Naive thymus-derived CD8-positive, alpha-beta T cell (primary cell): ENCODE results near the gene TMEM30A. TPM values are rescaled to one million over a fixed set of nuclear protein-coding genes. Genes with fewer than 3 reads are reported as not detected.
A peak's percentile ranks its signal among the peaks of the same experiment; 100 is the strongest.

ENCODE experiments used
- ATAC-seq, 2 donors: fragments of 150-1000 bp; cut with Tn5 transposase in 1 of 2; sonication (Bioruptor Pico), chemical (Tn5 transposase) in 1 of 2; 1 replicate in 1 of 2; 2 replicates in 1 of 2; pipeline ENCODE4 v1.10.0; 2021; ENCODE audit warnings: mild to moderate bottlenecking in 2 of 2, moderate library complexity in 2 of 2
- POLR2A ChIA-PET: fragments of 350-600 bp; sonication (Branson Sonifier 250); formaldehyde crosslinking; loops from one replicate; lab custom pipeline; 2021; ENCODE audit warnings: antibody characterized with exemption; lab: Charles Lee
- DNase-seq, 10 donors: peaks; one replicate each; pipeline versions ENCODE4 v3.0.0 to v3.0.0-alpha.2; 2020 to 2022
- H3K27ac Mint-ChIP-seq, 10 donors: one replicate each; pipeline ENCODE4 v1.8.0; 2020 to 2022; ENCODE audit warnings: mild to moderate bottlenecking in 10 of 10, mixed read lengths in 10 of 10, moderate library complexity in 4 of 10, inconsistent platforms in 1 of 10
- H3K27me3 Mint-ChIP-seq, 5 donors: one replicate each; pipeline ENCODE4 v1.8.0; 2021 to 2022; ENCODE audit warnings: mixed read lengths in 5 of 5
- H3K36me3 Mint-ChIP-seq, 3 donors: one replicate each; pipeline ENCODE4 v1.8.0; 2020 to 2022; ENCODE audit warnings: mixed read lengths in 3 of 3, mild to moderate bottlenecking in 2 of 3, inconsistent platforms in 1 of 3
- H3K4me1 Mint-ChIP-seq, 4 donors: one replicate each; pipeline ENCODE4 v1.8.0; 2021 to 2022; ENCODE audit warnings: mixed read lengths in 4 of 4
- H3K4me3 Mint-ChIP-seq, 10 donors: one replicate each; pipeline ENCODE4 v1.8.0; 2020 to 2022; ENCODE audit warnings: mild to moderate bottlenecking in 10 of 10, mixed read lengths in 10 of 10, moderate library complexity in 6 of 10, inconsistent platforms in 1 of 10
- H3K9me3 Mint-ChIP-seq, 9 donors: one replicate each; pipeline ENCODE4 v1.8.0; 2020 to 2022; ENCODE audit warnings: mixed read lengths in 9 of 9, mild to moderate bottlenecking in 3 of 9, inconsistent platforms in 1 of 9, moderate library complexity in 1 of 9
- polyA plus RNA-seq, 3 donors: library from polyadenylated mRNA; unstranded; fragments of 300-500 nt; fragmentation: Illumina TruSeq; gene quantifications; one replicate each; pipeline ENCODE4 v1.2.3, GENCODE V29; 2021
- total RNA-seq, 8 experiments: library from RNA in 2 of 8; stranded (reverse) in 2 of 8; gene quantifications; one replicate each; pipeline ENCODE4 v1.2.3 and lab custom pipeline; 2021 to 2026

Gene TMEM30A
- total and polyA plus RNA-seq, 5 experiments from 2014 or later = 36.8 to 68.3 (median 50.9) TPM

GRCh38 chr6:75288023-75288422 is 3.4 kb upstream of the TMEM30A start:
- POLR2A ChIA-PET = no interaction called here
- peaks cover 0 to 10% (median 0%) of the 10 kb centered on the region in 3 donors for H3K36me3 Mint-ChIP-seq
- H3K27ac Mint-ChIP-seq = no peak overlapping the region
- no peaks in the 10 kb centered on the region for H3K9me3 Mint-ChIP-seq
- ATAC-seq = no peak
- no peaks in the 10 kb centered on the region for H3K27me3 Mint-ChIP-seq
- no peak for DNase-seq
- H3K4me1 Mint-ChIP-seq = peaks cover 7 to 36% (median 10%) of the 10 kb centered on the region in 4 donors
- no peak overlapping the region for H3K4me3 Mint-ChIP-seq

GRCh38 chr6:75287424-75287823 is 2.8 kb upstream of the TMEM30A start:
- Mint-ChIP-seq H3K9me3 (no peaks in the 10 kb centered on the region), H3K4me3 (no peak overlapping the region), H3K4me1 (peaks cover 12 to 40% (median 14%) of the 10 kb centered on the region in 4 donors), H3K27ac (no peak overlapping the region), H3K27me3 (no peaks in the 10 kb centered on the region), H3K36me3 (peaks cover 0 to 10% (median 0%) of the 10 kb centered on the region in 3 donors)
- POLR2A ChIA-PET = no interaction called here
- no peak for DNase-seq
- ATAC-seq = no peak

- Mint-ChIP-seq H3K36me3 (peaks cover 0 to 10% (median 0%) of the 10 kb centered on the region in 3 donors), H3K4me1 (peaks cover 14 to 43% (median 18%) of the 10 kb centered on the region in 4 donors), H3K9me3 (no peaks in the 10 kb centered on the region), H3K27me3 (no peaks in the 10 kb centered on the region), H3K27ac (peak overlapping the region in 8 of 10 donors; percentile 6 to 82 (median 48)), H3K4me3 (peak overlapping the region in 2 of 10 donors; percentile 43 to 70)
- no peak for ATAC-seq
- DNase-seq = no peak
- POLR2A ChIA-PET = no interaction called here
These were observed 2.4 kb upstream of the TMEM30A start for GRCh38 chr6:75286955-75287354.

- ATAC-seq (no peak), DNase-seq (no peak)
- Mint-ChIP-seq H3K9me3 (no peaks in the 10 kb centered on the region), H3K27ac (no peak overlapping the region), H3K36me3 (peaks cover 0 to 6% (median 0%) of the 10 kb centered on the region in 3 donors), H3K27me3 (no peaks in the 10 kb centered on the region), H3K4me1 (peaks cover 13 to 47% (median 26%) of the 10 kb centered on the region in 4 donors), H3K4me3 (no peak overlapping the region)
- POLR2A ChIA-PET = interaction anchor here (0.8 to 3.2 kb wide), 5 partner anchors 14 to 317 kb away, joined by 3 to 30 read pairs (median 5); partner anchors contain the start of genes COX7A2 and SENP6
These were observed 669 bp upstream of the TMEM30A start for GRCh38 chr6:75285283-75285639.

GRCh38 chr6:75283907-75284631 is 523 bp downstream of the TMEM30A start:
- DNase-seq (peak in 8 of 10 donors; percentile 3 to 38 (median 20)), ATAC-seq (peak; percentile 39 to 41)
- H3K27me3 Mint-ChIP-seq = no peaks in the 10 kb centered on the region
- H3K4me3 Mint-ChIP-seq = no peak overlapping the region
- H3K9me3 Mint-ChIP-seq = no peaks in the 10 kb centered on the region
- H3K27ac Mint-ChIP-seq = no peak overlapping the region
- H3K36me3 Mint-ChIP-seq = peaks cover 0 to 3% (median 0%) of the 10 kb centered on the region in 3 donors
- H3K4me1 Mint-ChIP-seq = peaks cover 16 to 51% (median 31%) of the 10 kb centered on the region in 4 donors
- POLR2A ChIA-PET = interaction anchor here (0.6 to 3.2 kb wide), 7 partner anchors 11 to 1533 kb away, joined by 3 to 30 read pairs (median 5); partner anchors contain the start of genes COX7A2 and SENP6

- H3K27ac Mint-ChIP-seq = peak overlapping the region in 7 of 10 donors; percentile 6 to 69 (median 58)
- peaks cover 0 to 2% (median 0%) of the 10 kb centered on the region in 3 donors for H3K36me3 Mint-ChIP-seq
- DNase-seq (no peak), ATAC-seq (no peak)
- H3K4me1 Mint-ChIP-seq = peaks cover 22 to 51% (median 40%) of the 10 kb centered on the region in 4 donors
- H3K4me3 Mint-ChIP-seq = peak overlapping the region in 6 of 10 donors; percentile 0 to 72 (median 42)
- POLR2A ChIA-PET = interaction anchor here (1.2 kb wide), 2 partner anchors 39 to 40 kb away, joined by 4 read pairs; no protein-coding TSS in a partner anchor
- H3K9me3 Mint-ChIP-seq = no peaks in the 10 kb centered on the region
- H3K27me3 Mint-ChIP-seq = no peaks in the 10 kb centered on the region
These were observed 1.9 kb downstream of the TMEM30A start for GRCh38 chr6:75282706-75283105.

GRCh38 chr6:75281653-75282052 is 2.9 kb downstream of the TMEM30A start:
- Mint-ChIP-seq H3K36me3 (peaks cover 0 to 5% (median 0%) of the 10 kb centered on the region in 3 donors), H3K27ac (peak overlapping the region in 3 of 10 donors; percentile 1 to 59 (median 41)), H3K27me3 (no peaks in the 10 kb centered on the region), H3K4me1 (peaks cover 23 to 50% (median 42%) of the 10 kb centered on the region in 4 donors), H3K9me3 (no peaks in the 10 kb centered on the region), H3K4me3 (peak overlapping the region in 5 of 10 donors; percentile 35 to 60 (median 46))
- DNase-seq (no peak), ATAC-seq (no peak)
- POLR2A ChIA-PET = interaction anchor here (1.2 kb wide), 1 partner anchor 38 kb away, joined by 4 read pairs; no protein-coding TSS in a partner anchor

- no peak for ATAC-seq
- Mint-ChIP-seq H3K4me3 (peak overlapping the region in 4 of 10 donors; percentile 1 to 50 (median 16)), H3K27ac (peak overlapping the region in 2 of 10 donors; percentile 17 to 33), H3K4me1 (peaks cover 27 to 63% (median 51%) of the 10 kb centered on the region in 4 donors), H3K27me3 (no peaks in the 10 kb centered on the region), H3K9me3 (no peaks in the 10 kb centered on the region), H3K36me3 (peaks cover 0 to 10% (median 4%) of the 10 kb centered on the region in 3 donors)
- no peak for DNase-seq
- POLR2A ChIA-PET = no interaction called here
These were observed 4.3 kb downstream of the TMEM30A start for GRCh38 chr6:75280131-75280855.

- no peak for DNase-seq
- peak overlapping the region in 3 of 10 donors; percentile 5 to 57 (median 33) for H3K27ac Mint-ChIP-seq
- peak overlapping the region in 3 of 10 donors; percentile 8 to 20 (median 19) for H3K4me3 Mint-ChIP-seq
- POLR2A ChIA-PET = interaction anchor here (1.7 kb wide), 1 partner anchor 36 kb away, joined by 6 read pairs; the partner anchor contains the start of gene COX7A2
- no peaks in the 10 kb centered on the region for H3K27me3 Mint-ChIP-seq
- peaks cover 0 to 15% (median 9%) of the 10 kb centered on the region in 3 donors for H3K36me3 Mint-ChIP-seq
- no peaks in the 10 kb centered on the region for H3K9me3 Mint-ChIP-seq
- peaks cover 31 to 70% (median 58%) of the 10 kb centered on the region in 4 donors for H3K4me1 Mint-ChIP-seq
- ATAC-seq = no peak
These were observed 5.2 kb downstream of the TMEM30A start for GRCh38 chr6:75279418-75279817.

GRCh38 chr6:75278474-75279077 is 6.0 kb downstream of the TMEM30A start:
- POLR2A ChIA-PET = interaction anchor here (1.7 kb wide), 1 partner anchor 35 kb away, joined by 6 read pairs; the partner anchor contains the start of gene COX7A2
- DNase-seq (no peak), ATAC-seq (no peak)
- peak overlapping the region in 6 of 10 donors; percentile 0 to 10 (median 2) for H3K4me3 Mint-ChIP-seq
- peaks cover 36 to 78% (median 66%) of the 10 kb centered on the region in 4 donors for H3K4me1 Mint-ChIP-seq
- H3K27ac Mint-ChIP-seq = peak overlapping the region in 9 of 10 donors; percentile 0 to 73 (median 11)
- H3K9me3 Mint-ChIP-seq = no peaks in the 10 kb centered on the region
- no peaks in the 10 kb centered on the region for H3K27me3 Mint-ChIP-seq
- peaks cover 0 to 20% (median 9%) of the 10 kb centered on the region in 3 donors for H3K36me3 Mint-ChIP-seq

GRCh38 chr6:75275067-75275466 is 9.5 kb downstream of the TMEM30A start:
- Mint-ChIP-seq H3K36me3 (peaks cover 9 to 39% (median 11%) of the 10 kb centered on the region in 3 donors), H3K27me3 (no peaks in the 10 kb centered on the region), H3K27ac (peak overlapping the region in 6 of 10 donors; percentile 0 to 77 (median 10)), H3K4me3 (peak overlapping the region in 2 of 10 donors; percentile 2), H3K4me1 (peaks cover 39 to 79% (median 77%) of the 10 kb centered on the region in 4 donors), H3K9me3 (no peaks in the 10 kb centered on the region)
- no peak for ATAC-seq
- POLR2A ChIA-PET = no interaction called here
- no peak for DNase-seq

GRCh38 chr6:75273009-75273408 is 11.6 kb downstream of the TMEM30A start:
- Mint-ChIP-seq H3K36me3 (peaks cover 9 to 37% (median 11%) of the 10 kb centered on the region in 3 donors), H3K9me3 (no peaks in the 10 kb centered on the region), H3K27me3 (no peaks in the 10 kb centered on the region), H3K4me3 (no peak overlapping the region), H3K4me1 (peaks cover 32 to 74% (median 73%) of the 10 kb centered on the region in 4 donors), H3K27ac (peak overlapping the region in 3 of 10 donors; percentile 19 to 45 (median 28))
- DNase-seq = no peak
- no peak for ATAC-seq
- POLR2A ChIA-PET = interaction anchor here (0.6 kb wide), 1 partner anchor 11 kb away, joined by 3 read pairs; no protein-coding TSS in a partner anchor
